ENCODE data around the gene KLRD1.

- TF ChIP-seq CTCF (conservative IDR thresholded peaks at IDR 0.05 in 1 of 2, IDR thresholded peaks at IDR 0.05 in 1 of 2; ENCODE audit: low read depth in 1 of 2, low read length in 2 of 2) = no peak
- no peak for TF ChIP-seq EZH2 (IDR thresholded peaks at IDR 0.05; ENCODE audit: low read length, missing control alignments)
These were observed 56.5 kb downstream of the KLRD1 start for GRCh38 chr12:10363914-10364814.
